PC-3 (cell line): ENCODE results near the gene TMEM106C.

Experiments
- EZH2 ChIP-seq: fragments of 300-600 bp; sonication (generic); IDR thresholded peaks from one replicate; pipeline ENCODE4 v1.6.1; 2017; ENCODE audit warnings: antibody characterized with exemption, mild to moderate bottlenecking, low read length; ENCODE audit not compliant: unreplicated experiment
- EZH2phosphoT487 ChIP-seq: fragments of 300-600 bp; sonication (generic); IDR thresholded peaks from 2 replicates; pipeline ENCODE4 v1.6.1; 2018; ENCODE audit warnings: mild to moderate bottlenecking, antibody characterized with exemption, low read length, borderline replicate concordance
- TF ChIP-seq, protein P1 (sequence below): fragments of 300-600 bp; sonication (generic); conservative IDR thresholded peaks from 2 replicates; pipeline ENCODE4 v1.5.1; 2017; ENCODE audit warnings: antibody characterized with exemption, low read depth, mild to moderate bottlenecking, low read length

- TF ChIP-seq, protein P1, sequence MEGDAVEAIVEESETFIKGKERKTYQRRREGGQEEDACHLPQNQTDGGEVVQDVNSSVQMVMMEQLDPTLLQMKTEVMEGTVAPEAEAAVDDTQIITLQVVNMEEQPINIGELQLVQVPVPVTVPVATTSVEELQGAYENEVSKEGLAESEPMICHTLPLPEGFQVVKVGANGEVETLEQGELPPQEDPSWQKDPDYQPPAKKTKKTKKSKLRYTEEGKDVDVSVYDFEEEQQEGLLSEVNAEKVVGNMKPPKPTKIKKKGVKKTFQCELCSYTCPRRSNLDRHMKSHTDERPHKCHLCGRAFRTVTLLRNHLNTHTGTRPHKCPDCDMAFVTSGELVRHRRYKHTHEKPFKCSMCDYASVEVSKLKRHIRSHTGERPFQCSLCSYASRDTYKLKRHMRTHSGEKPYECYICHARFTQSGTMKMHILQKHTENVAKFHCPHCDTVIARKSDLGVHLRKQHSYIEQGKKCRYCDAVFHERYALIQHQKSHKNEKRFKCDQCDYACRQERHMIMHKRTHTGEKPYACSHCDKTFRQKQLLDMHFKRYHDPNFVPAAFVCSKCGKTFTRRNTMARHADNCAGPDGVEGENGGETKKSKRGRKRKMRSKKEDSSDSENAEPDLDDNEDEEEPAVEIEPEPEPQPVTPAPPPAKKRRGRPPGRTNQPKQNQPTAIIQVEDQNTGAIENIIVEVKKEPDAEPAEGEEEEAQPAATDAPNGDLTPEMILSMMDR: no peak
- TF ChIP-seq EZH2: no peak
- TF ChIP-seq EZH2phosphoT487: no peak
Observed at GRCh38 chr12:47942614-47943225, 20.7 kb upstream of the TMEM106C start.
